CD4-positive, CD25-positive, alpha-beta regulatory T cell (primary cell): ENCODE measurements around the gene DNER. TPM values are rescaled to one million over a fixed set of nuclear protein-coding genes. Genes with fewer than 3 reads are reported as not detected.
"Not testable (repeated sequence)": the region's sequence is repeated elsewhere in the genome, so short reads cannot be mapped to it uniquely, and the experiment has no call there.

Experiments used
- ATAC-seq, 2 donors: fragments of 150-1000 bp; cut with Tn5 transposase; one replicate each; pipeline ENCODE4 v1.10.0; 2021; ENCODE audit warnings: low read depth in 2 of 2, moderate number of reproducible peaks in 2 of 2, moderate library complexity in 1 of 2
- DNase-seq, 3 donors: peaks; one replicate each; pipeline versions ENCODE4 v3.0.0 to v3.0.0-alpha.2; 2012 to 2022; ENCODE audit warnings: mixed read lengths in 1 of 3
- H3K27ac ChIP-seq: one replicate; pipeline ENCODE4 v1.7.0; 2013; ENCODE audit warnings: mild to moderate bottlenecking, low read length; ENCODE audit not compliant: insufficient read depth, poor library complexity, severe bottlenecking
- H3K27me3 ChIP-seq: one replicate; pipeline ENCODE4 v1.7.0; 2013; ENCODE audit warnings: low read length; ENCODE audit not compliant: control insufficient read depth, insufficient read depth
- H3K36me3 ChIP-seq: one replicate; pipeline ENCODE4 v1.7.0; 2013; ENCODE audit warnings: mild to moderate bottlenecking, low read length, moderate library complexity; ENCODE audit not compliant: control insufficient read depth, insufficient read depth
- H3K4me1 ChIP-seq: 2 replicates; pipeline ENCODE4 v1.7.0; 2013; ENCODE audit warnings: mild to moderate bottlenecking, low read length; ENCODE audit not compliant: insufficient read depth, control insufficient read depth, poor library complexity, severe bottlenecking
- H3K4me3 ChIP-seq: one replicate; pipeline ENCODE4 v1.7.0; 2013; ENCODE audit warnings: low read depth, mild to moderate bottlenecking, low read length, moderate library complexity
- H3K9me3 ChIP-seq, 2 experiments: 1 replicate in 1 of 2; 2 replicates in 1 of 2; pipeline ENCODE4 v1.7.0; 2013; ENCODE audit warnings: low read length in 2 of 2, mild to moderate bottlenecking in 1 of 2, moderate library complexity in 1 of 2; ENCODE audit not compliant: control insufficient read depth in 2 of 2
- H3K27ac Mint-ChIP-seq, 3 donors: one replicate each; pipeline ENCODE4 v1.8.0; 2020 to 2022; ENCODE audit warnings: mild to moderate bottlenecking in 3 of 3, mixed read lengths in 3 of 3, moderate library complexity in 2 of 3
- H3K27me3 Mint-ChIP-seq: one replicate; pipeline ENCODE4 v1.8.0; 2022; ENCODE audit warnings: mild to moderate bottlenecking, mixed read lengths
- H3K36me3 Mint-ChIP-seq: one replicate; pipeline ENCODE4 v1.8.0; 2020; ENCODE audit warnings: mixed read lengths
- H3K4me1 Mint-ChIP-seq, 4 donors: one replicate each; pipeline ENCODE4 v1.8.0; 2020 to 2022; ENCODE audit warnings: mixed read lengths in 4 of 4, mild to moderate bottlenecking in 1 of 4
- H3K4me3 Mint-ChIP-seq, 4 donors: one replicate each; pipeline ENCODE4 v1.8.0; 2020 to 2022; ENCODE audit warnings: mild to moderate bottlenecking in 4 of 4, mixed read lengths in 4 of 4, moderate library complexity in 3 of 4
- H3K9me3 Mint-ChIP-seq, 7 donors: one replicate each; pipeline ENCODE4 v1.8.0; 2020 to 2022; ENCODE audit warnings: mixed read lengths in 7 of 7, mild to moderate bottlenecking in 3 of 7, moderate library complexity in 2 of 7
- polyA plus RNA-seq, 4 donors: library from polyadenylated mRNA; unstranded; fragments of 300-500 nt; fragmentation: Illumina TruSeq; gene quantifications; one replicate each; pipeline ENCODE4 v1.2.3, GENCODE V29; 2021
- total RNA-seq: library from RNA; stranded (reverse); gene quantifications from one replicate; pipeline ENCODE4 v1.2.3, GENCODE V29; 2022

The DNER gene
- total and polyA plus RNA-seq, 5 donors from 2014 or later = 0.23 TPM; not detected in 4

- no peaks in the 10 kb centered on the region for H3K9me3 ChIP-seq
- Mint-ChIP-seq H3K27me3 (no peaks in the 10 kb centered on the region), H3K9me3 (peaks cover 0 to 2% (median 0%) of the 10 kb centered on the region in 7 donors), H3K36me3 (no peaks in the 10 kb centered on the region), H3K4me1 (no peaks in the 10 kb centered on the region), H3K27ac (no peak overlapping the region), H3K4me3 (no peak overlapping the region)
- H3K4me3 ChIP-seq = no peak overlapping the region
- no peaks in the 10 kb centered on the region for H3K36me3 ChIP-seq
- H3K27me3 ChIP-seq = no peaks in the 10 kb centered on the region
- no peaks in the 10 kb centered on the region for H3K4me1 ChIP-seq
- no peak overlapping the region for H3K27ac ChIP-seq
- DNase-seq (no peak), ATAC-seq (no peak)
Observed at GRCh38 chr2:229520691-229521096, 193.7 kb downstream of the DNER start.

DNA sequence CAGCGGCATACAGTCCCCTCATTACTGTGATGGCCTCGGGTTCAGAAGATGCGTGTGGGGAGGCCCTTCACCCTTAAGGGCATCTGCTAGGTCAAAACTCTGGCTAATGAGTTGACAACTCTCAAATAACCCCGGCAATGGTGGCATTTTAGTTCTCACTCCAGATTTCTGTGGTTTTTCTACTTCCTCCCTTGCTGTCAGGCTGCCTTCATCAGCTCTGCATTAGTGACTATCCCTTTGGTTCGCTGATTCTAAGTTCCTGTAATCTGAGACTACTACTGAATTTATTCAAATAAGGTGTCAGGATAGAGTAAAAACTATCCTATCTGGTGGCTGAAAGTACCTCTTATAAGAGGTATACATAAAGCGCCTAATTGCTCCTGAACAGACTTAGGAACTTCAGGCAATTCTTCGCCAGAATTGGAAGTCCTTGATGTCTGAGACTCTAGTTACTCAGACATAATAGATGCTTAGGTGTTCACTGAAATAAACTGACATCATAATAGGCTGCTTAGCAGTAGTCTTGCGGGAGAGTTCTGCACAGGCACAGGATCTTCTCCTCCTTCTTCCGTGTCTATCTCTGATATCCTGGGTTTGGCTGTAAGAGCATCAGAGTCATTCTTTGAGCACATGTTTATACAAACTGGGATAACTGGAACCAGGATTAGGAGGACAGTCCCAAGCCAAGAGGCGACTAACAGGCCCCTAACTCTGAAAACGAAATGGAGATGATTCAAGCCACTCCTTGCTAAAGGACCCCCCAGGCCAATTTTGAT is 194.5 kb downstream of the DNER start:
- H3K27ac ChIP-seq = no peak overlapping the region
- H3K9me3 Mint-ChIP-seq = peaks cover 0 to 2% (median 0%) of the 10 kb centered on the region in 7 donors
- no peaks in the 10 kb centered on the region for H3K27me3 ChIP-seq
- H3K4me3 ChIP-seq = no peak overlapping the region
- no peaks in the 10 kb centered on the region for H3K9me3 ChIP-seq
- no peaks in the 10 kb centered on the region for H3K4me1 ChIP-seq
- DNase-seq (no peak), ATAC-seq (no peak)
- H3K4me1 Mint-ChIP-seq = no peaks in the 10 kb centered on the region
- H3K27ac Mint-ChIP-seq = no peak overlapping the region
- no peaks in the 10 kb centered on the region for H3K36me3 ChIP-seq
- H3K27me3 Mint-ChIP-seq = no peaks in the 10 kb centered on the region
- no peaks in the 10 kb centered on the region for H3K36me3 Mint-ChIP-seq
- no peak overlapping the region for H3K4me3 Mint-ChIP-seq

DNA sequence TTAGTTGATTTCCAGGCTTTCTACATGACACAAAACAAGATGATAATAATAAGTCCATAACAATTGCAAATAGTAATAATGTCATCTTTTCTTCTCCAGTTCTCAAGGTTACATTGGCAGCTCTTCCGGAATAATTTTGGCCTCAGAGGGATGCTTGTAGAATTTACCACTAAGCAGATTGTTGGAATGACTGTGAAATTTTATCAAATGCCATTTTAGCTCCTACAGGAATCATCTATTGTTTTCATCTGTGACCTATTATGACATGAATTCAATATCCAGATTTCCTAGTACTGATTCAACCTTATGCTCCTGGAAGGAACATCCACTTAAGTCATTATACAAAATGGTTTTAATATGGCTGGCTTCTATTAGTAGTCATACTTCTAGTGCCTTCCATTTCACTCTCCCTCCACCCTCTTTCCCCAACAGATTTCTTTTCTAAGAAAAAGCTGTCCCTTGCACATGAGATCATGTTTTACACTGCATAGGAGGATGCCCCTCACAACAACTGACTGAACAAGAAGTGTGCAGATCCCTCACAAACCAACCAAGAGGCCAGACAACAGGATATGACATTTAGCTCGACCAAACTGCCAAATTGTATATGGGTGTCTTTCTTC is 200.0 kb downstream of the DNER start:
- H3K36me3 Mint-ChIP-seq = no peaks in the 10 kb centered on the region
- H3K9me3 Mint-ChIP-seq = peaks cover 0 to 4% (median 0%) of the 10 kb centered on the region in 7 donors
- peaks cover 5% of the 10 kb centered on the region for H3K27me3 Mint-ChIP-seq
- Histone ChIP-seq H3K27ac (no peak overlapping the region), H3K27me3 (no peaks in the 10 kb centered on the region), H3K4me1 (no peaks in the 10 kb centered on the region), H3K9me3 (no peaks in the 10 kb centered on the region), H3K36me3 (no peaks in the 10 kb centered on the region), H3K4me3 (no peak overlapping the region)
- H3K27ac Mint-ChIP-seq = no peak overlapping the region
- H3K4me1 Mint-ChIP-seq = no peaks in the 10 kb centered on the region
- DNase-seq = no peak
- H3K4me3 Mint-ChIP-seq = no peak overlapping the region
- ATAC-seq = no peak

GRCh38 chr2:229511524-229511923 is 202.8 kb downstream of the DNER start:
- H3K27me3 Mint-ChIP-seq = peaks cover 5% of the 10 kb centered on the region
- no peaks in the 10 kb centered on the region for H3K27me3 ChIP-seq
- H3K4me1 ChIP-seq = no peaks in the 10 kb centered on the region
- no peak overlapping the region for H3K4me3 ChIP-seq
- H3K36me3 Mint-ChIP-seq = no peaks in the 10 kb centered on the region
- no peak overlapping the region for H3K4me3 Mint-ChIP-seq
- no peak overlapping the region for H3K27ac Mint-ChIP-seq
- H3K9me3 ChIP-seq = no peaks in the 10 kb centered on the region
- ATAC-seq = no peak
- H3K9me3 Mint-ChIP-seq = peaks cover 0 to 3% (median 0%) of the 10 kb centered on the region in 7 donors
- H3K4me1 Mint-ChIP-seq = no peaks in the 10 kb centered on the region
- no peak overlapping the region for H3K27ac ChIP-seq
- no peaks in the 10 kb centered on the region for H3K36me3 ChIP-seq
- DNase-seq = no peak

DNA sequence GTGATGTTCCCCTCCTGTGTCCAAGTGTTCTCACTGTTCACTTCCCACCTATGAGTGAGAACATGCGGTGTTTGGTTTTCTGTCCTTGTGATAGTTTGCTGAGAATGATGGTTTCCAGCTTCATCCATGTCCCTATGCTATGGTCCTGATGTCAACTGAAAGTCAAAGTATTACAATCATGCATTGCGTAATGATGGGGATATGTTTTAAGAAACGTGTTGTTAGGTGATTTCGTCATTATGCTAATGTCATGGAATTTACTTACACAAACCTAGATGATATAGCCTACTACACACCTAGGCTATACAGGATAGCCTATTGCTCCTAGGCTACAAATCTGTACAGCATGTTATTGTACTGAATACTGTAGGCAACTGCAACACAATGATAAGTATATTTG is 207.7 kb downstream of the DNER start:
- H3K36me3 ChIP-seq, H3K27ac Mint-ChIP-seq, H3K36me3 Mint-ChIP-seq, H3K27ac ChIP-seq, H3K4me1 ChIP-seq, H3K4me3 ChIP-seq, H3K4me1 Mint-ChIP-seq, DNase-seq, H3K9me3 ChIP-seq, ATAC-seq, H3K27me3 ChIP-seq, H3K9me3 Mint-ChIP-seq, H3K4me3 Mint-ChIP-seq, H3K27me3 Mint-ChIP-seq: not testable (repeated sequence)

- DNase-seq = no peak
- no peaks in the 10 kb centered on the region for H3K36me3 Mint-ChIP-seq
- Histone ChIP-seq H3K27me3 (no peaks in the 10 kb centered on the region), H3K9me3 (no peaks in the 10 kb centered on the region), H3K27ac (no peak overlapping the region), H3K4me1 (no peaks in the 10 kb centered on the region), H3K36me3 (no peaks in the 10 kb centered on the region), H3K4me3 (no peak overlapping the region)
- no peak overlapping the region for H3K4me3 Mint-ChIP-seq
- no peak for ATAC-seq
- H3K4me1 Mint-ChIP-seq = no peaks in the 10 kb centered on the region
- H3K27me3 Mint-ChIP-seq = no peaks in the 10 kb centered on the region
- H3K27ac Mint-ChIP-seq = no peak overlapping the region
- H3K9me3 Mint-ChIP-seq = peaks cover 0 to 14% (median 3%) of the 10 kb centered on the region in 7 donors
Observed at GRCh38 chr2:229501051-229501794, 213.1 kb downstream of the DNER start.

DNA sequence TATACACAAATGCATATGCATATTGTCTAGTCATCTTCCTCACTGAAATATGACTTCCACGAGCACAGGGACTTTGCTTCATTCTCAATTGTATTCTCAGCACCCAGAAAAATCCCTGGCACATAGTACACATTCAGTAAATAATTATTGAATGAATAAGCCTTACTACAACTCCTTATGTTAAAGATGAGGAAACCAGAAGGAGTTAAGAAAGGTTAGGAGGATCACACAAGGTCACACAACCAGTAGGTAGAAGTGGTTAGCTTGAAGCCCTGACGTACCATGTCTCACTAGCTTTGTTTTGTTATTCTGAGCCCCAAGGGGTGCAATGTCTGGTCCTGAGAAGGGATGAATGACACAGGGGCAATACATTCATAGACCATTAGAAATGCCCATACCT is 222.3 kb downstream of the DNER start:
- no peak overlapping the region for H3K4me3 Mint-ChIP-seq
- H3K27ac ChIP-seq = no peak overlapping the region
- no peaks in the 10 kb centered on the region for H3K27me3 ChIP-seq
- no peak for ATAC-seq
- no peak overlapping the region for H3K27ac Mint-ChIP-seq
- H3K4me1 Mint-ChIP-seq = no peaks in the 10 kb centered on the region
- H3K27me3 Mint-ChIP-seq = no peaks in the 10 kb centered on the region
- H3K9me3 Mint-ChIP-seq = peaks cover 0 to 11% (median 2%) of the 10 kb centered on the region in 7 donors
- no peak overlapping the region for H3K4me3 ChIP-seq
- no peaks in the 10 kb centered on the region for H3K4me1 ChIP-seq
- H3K36me3 Mint-ChIP-seq = no peaks in the 10 kb centered on the region
- H3K36me3 ChIP-seq = no peaks in the 10 kb centered on the region
- no peak for DNase-seq
- H3K9me3 ChIP-seq = no peaks in the 10 kb centered on the region
